Measurements from ENCODE around the gene SPEM3. TPM values are rescaled to one million over a fixed set of nuclear protein-coding genes. Genes with fewer than 3 reads are reported as not detected.
A peak's percentile ranks its signal among the peaks of the same experiment; 100 is the strongest.

The SPEM3 gene
- total and polyA plus RNA-seq, 2 of the 4 experiments (the other 2 are of a cell fraction), result not detected

DNA sequence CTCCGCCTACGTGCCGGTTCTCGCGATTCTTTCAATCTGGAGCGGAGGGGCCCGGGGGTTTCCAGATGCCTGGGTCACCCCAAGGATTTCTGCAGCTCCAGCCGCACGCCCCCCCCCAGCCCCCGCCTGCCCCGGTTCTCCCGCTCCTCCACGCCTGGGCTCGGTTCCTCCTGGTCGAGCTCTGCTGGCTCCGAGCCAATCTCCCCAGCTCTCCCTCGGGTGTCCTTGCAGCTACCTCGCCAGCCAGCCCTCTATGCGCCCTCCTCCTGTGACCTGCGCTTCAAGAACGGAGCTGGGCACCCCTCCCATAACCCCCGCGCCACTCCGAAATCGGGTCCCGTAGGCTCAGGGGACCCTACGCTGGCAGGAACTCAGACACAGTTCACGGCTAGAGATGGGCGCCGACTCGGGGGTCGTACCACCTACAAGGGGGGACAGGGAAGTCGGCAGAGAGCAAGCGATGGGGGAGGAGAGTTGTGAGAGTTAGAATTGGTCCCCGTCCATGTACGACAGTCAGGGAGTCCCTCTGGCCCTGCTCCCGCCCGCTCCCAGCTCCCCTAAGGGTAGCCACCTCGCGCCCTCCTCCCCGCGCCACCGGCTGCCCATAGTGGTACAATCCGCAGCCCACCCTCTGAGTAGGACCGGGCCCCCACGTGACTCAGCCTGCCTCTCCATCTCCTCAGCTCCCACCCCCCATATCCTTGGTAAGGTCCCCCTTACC is 11.6 kb downstream of the SPEM3 start (continued):
- TF ChIP-seq, protein P1, sequence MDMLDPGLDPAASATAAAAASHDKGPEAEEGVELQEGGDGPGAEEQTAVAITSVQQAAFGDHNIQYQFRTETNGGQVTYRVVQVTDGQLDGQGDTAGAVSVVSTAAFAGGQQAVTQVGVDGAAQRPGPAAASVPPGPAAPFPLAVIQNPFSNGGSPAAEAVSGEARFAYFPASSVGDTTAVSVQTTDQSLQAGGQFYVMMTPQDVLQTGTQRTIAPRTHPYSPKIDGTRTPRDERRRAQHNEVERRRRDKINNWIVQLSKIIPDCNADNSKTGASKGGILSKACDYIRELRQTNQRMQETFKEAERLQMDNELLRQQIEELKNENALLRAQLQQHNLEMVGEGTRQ (IDR thresholded peaks at IDR 0.05; ENCODE audit: low read depth, low read length), result no peak; the same call in 1 of the 2 replicates
- no peak for TF ChIP-seq POLR2A (IDR thresholded peaks at IDR 0.05; ENCODE audit: low read depth, low read length)
- TF ChIP-seq MAFK (IDR thresholded peaks at IDR 0.05; ENCODE audit: low read depth, low read length), result no peak

DNA sequence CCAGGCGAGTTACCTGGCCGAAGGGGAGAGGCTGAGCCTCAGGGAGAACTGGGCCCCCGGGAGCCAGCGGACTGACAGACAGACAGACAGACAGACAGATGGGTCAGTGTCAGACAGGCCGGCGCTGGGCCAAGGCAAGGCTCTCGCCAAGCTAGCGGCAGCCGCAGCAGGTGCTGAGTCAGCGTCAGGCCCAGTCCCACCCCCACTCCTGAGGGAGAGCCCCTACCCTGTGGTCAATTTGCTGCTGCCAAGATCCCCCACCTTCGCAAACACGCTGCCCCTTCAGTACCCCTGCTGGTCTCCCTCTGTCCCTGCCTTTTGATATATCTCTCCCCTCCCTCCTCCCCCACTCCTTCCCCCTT is 12.2 kb downstream of the SPEM3 start:
- no peak overlapping the region for H3K27ac ChIP-seq (ENCODE audit: insufficient read depth, low read length)
- H3K4ac ChIP-seq (ENCODE audit: low read depth, low read length), result peak overlapping the region; percentile 51; the same call in 1 of the 2 replicates
- H2BK15ac ChIP-seq (ENCODE audit: low read depth, low read length), result 0 out of 3 replicates have a peak overlapping the region, but pooled peaks have one; percentile 23
- H3K9me3 ChIP-seq (ENCODE audit: control insufficient read depth, insufficient read depth, low read length), result no peaks in the 10 kb centered on the region
- peak overlapping the region; percentile 68; the same call in 1 of the 2 replicates for H2AK5ac ChIP-seq (ENCODE audit: low read depth, low read length)
- ChIA-PET CTCF (no interaction called here), POLR2A (ENCODE audit: unreplicated experiment) (interaction anchor here (0.6 kb wide), 3 partner anchors 28 to 934 kb away, joined by 3 to 8 read pairs (median 7); no protein-coding TSS in a partner anchor)
- peaks cover 36% of the 10 kb centered on the region for H3K27me3 ChIP-seq (ENCODE audit: control insufficient read depth, insufficient read depth, low read length)
- no peak for ATAC-seq (ENCODE audit: low read depth)
- H3K4me1 ChIP-seq (ENCODE audit: control insufficient read depth, insufficient read depth, low read length), result peaks cover 22% of the 10 kb centered on the region
- no TSS peak for BruUV-seq (replicated peaks)
- no peak for TF ChIP-seq RAD21 (IDR thresholded peaks at IDR 0.05; ENCODE audit: low read length)
- TF ChIP-seq MAZ (IDR thresholded peaks at IDR 0.05; ENCODE audit: borderline replicate concordance, low read depth, low read length), result no peak
- TF ChIP-seq, protein P2, sequence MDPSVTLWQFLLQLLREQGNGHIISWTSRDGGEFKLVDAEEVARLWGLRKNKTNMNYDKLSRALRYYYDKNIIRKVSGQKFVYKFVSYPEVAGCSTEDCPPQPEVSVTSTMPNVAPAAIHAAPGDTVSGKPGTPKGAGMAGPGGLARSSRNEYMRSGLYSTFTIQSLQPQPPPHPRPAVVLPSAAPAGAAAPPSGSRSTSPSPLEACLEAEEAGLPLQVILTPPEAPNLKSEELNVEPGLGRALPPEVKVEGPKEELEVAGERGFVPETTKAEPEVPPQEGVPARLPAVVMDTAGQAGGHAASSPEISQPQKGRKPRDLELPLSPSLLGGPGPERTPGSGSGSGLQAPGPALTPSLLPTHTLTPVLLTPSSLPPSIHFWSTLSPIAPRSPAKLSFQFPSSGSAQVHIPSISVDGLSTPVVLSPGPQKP (IDR thresholded peaks at IDR 0.05; ENCODE audit: borderline replicate concordance, low read depth, low read length), result no peak
- TF ChIP-seq MAFK (IDR thresholded peaks at IDR 0.05; ENCODE audit: low read depth, low read length), result peak; percentile 88
- peak; percentile 7; the same call in 1 of the 2 replicates for TF ChIP-seq NFE2L2 (IDR thresholded peaks at IDR 0.05; ENCODE audit: low read depth, low read length)
- H2BK120ac ChIP-seq (ENCODE audit: low read depth, low read length), result no peak overlapping the region
- H3K23ac ChIP-seq (ENCODE audit: low read depth, low read length), result no peak overlapping the region
- peak overlapping the region; percentile 74; the same call in 1 of the 2 replicates for H4K91ac ChIP-seq (ENCODE audit: insufficient read depth, low read depth, low read length)
- peak overlapping the region; percentile 67 to 94; a peak in 2 of 4 replicates for H4K8ac ChIP-seq (ENCODE audit: low read depth in 2 of 2, low read length in 2 of 2)
- no peak overlapping the region for H3K4me3 ChIP-seq (ENCODE audit: insufficient read depth, low read depth, low read length)
- no peak overlapping the region for H3K18ac ChIP-seq (ENCODE audit: low read depth, low read length)
- peaks cover 0 to 2% of the 10 kb centered on the region in 2 experiments; a peak in 1 of 4 replicates for H3K79me1 ChIP-seq (ENCODE audit: low read depth in 1 of 2, low read length in 2 of 2)
- H3K4me2 ChIP-seq (ENCODE audit: low read depth, low read length), result peak overlapping the region; percentile 80; the same call in 1 of the 2 replicates
- no peak overlapping the region for H2BK20ac ChIP-seq (ENCODE audit: low read depth, low read length)
- peak overlapping the region; percentile 93 for H2AK9ac ChIP-seq (replicated peaks; ENCODE audit: low read depth, low read length, poor library complexity)
- H2BK5ac ChIP-seq (ENCODE audit: low read depth, low read length, poor library complexity, severe bottlenecking), result no peak overlapping the region
- H4K20me1 ChIP-seq (ENCODE audit: insufficient read depth, low read length), result peaks cover 3% of the 10 kb centered on the region; the same call in 1 of the 2 replicates
- DNase-seq, result no peak
- WGBS, 2 experiments (ENCODE audit: extremely low coverage in 2 of 2, insufficient read length in 1 of 2), result 5% methylated on average over 3 of the region's 12 CpGs; no CpG with 5 or more reads in 1 of the 2 experiments
- H3K9me1 ChIP-seq (ENCODE audit: insufficient read depth, low read length), result 0 out of 2 replicates have a peak, but pooled peaks cover 8% of the 10 kb centered on the region
- intact Hi-C loops (cut with micrococcal nuclease) (no loop called here), dilution Hi-C loops (cut with HindIII; ENCODE audit: low sequenced_read_pairs, unreplicated experiment) (no loop called here), in situ Hi-C loops (cut with MboI; ENCODE audit: low sequenced_read_pairs) (no loop called here)
- H3K56ac ChIP-seq (ENCODE audit: extremely low read depth, insufficient read depth, low read length), result no peak overlapping the region
- H3K9ac ChIP-seq (ENCODE audit: low read depth, low read length), result peak overlapping the region; percentile 67; the same call in 1 of the 2 replicates
- H3K36me3 ChIP-seq (ENCODE audit: control insufficient read depth, insufficient read depth, low read length), result no peaks in the 10 kb centered on the region
- peak overlapping the region; percentile 97; the same call in 1 of the 2 replicates for H4K5ac ChIP-seq (ENCODE audit: low read depth, low read length)
- peak overlapping the region; percentile 84 for H2AFZ ChIP-seq (replicated peaks; ENCODE audit: low read length, poor library complexity)
- no peak overlapping the region for H3K14ac ChIP-seq (replicated peaks; ENCODE audit: low read depth, low read length)
